K562 (cell line): Measurements from ENCODE around the gene PCP4L1. TPM values are rescaled to one million over a fixed set of nuclear protein-coding genes. Genes with fewer than 3 reads are reported as not detected.

Experiments used
- ATAC-seq: fragments of 200-7000 bp; cut with Tn5 transposase; 3 replicates; pipeline ENCODE4 v1.9.1; 2020; ENCODE audit warnings: moderate library complexity
- BruUV-seq: library from RNA; stranded (reverse); fragments of 400-500 nt; replicated peaks from 2 replicates; lab custom pipeline; 2021; lab: Mats Ljungman, UMichigan
- CTCF ChIA-PET: fragments of 300-600 bp; formaldehyde crosslinking; extraction: SDS; loops from one replicate; lab custom pipeline; 2021; ENCODE audit warnings: low intra/inter-chr PET ratio; lab: Yijun Ruan, JAX
- POLR2A ChIA-PET: fragments of 300-600, 350-650 bp; sonication (Branson Sonifier 250); formaldehyde crosslinking; extraction: SDS; loops from one replicate; lab custom pipeline; 2021; ENCODE audit warnings: antibody characterized with exemption, inconsistent platforms; lab: Yijun Ruan, JAX
- DNase-seq, 4 experiments: peaks; one replicate each; pipeline versions ENCODE4 v3.0.0 to v3.0.0-alpha.2; 2011 to 2018; ENCODE audit warnings: low spot score in 3 of 4, mixed read lengths in 3 of 4; ENCODE audit errors: extremely low read depth in 1 of 4
- FAIRE-seq: peaks from 2 replicates; lab custom pipeline; 2011; peaks lifted over from hg19 to GRCh38; lab: Jason Lieb, UNC
- H2AFZ ChIP-seq: 2 replicates; pipeline ENCODE4 v1.6.0; 2011; ENCODE audit warnings: low read depth, low read length, control low read depth, inconsistent platforms
- H3K27ac ChIP-seq: fragments of 200-600 bp; 3 replicates; pipeline ENCODE4 v1.8.0; 2011; ENCODE audit warnings: low read depth, mild to moderate bottlenecking, control low read depth, inconsistent platforms, low read length, moderate library complexity, mixed read lengths; ENCODE audit errors: extremely low read depth
- H3K27me3 ChIP-seq, 2 experiments: fragments of 300-600 bp in 1 of 2; 2 replicates in 1 of 2; 3 replicates in 1 of 2; pipeline versions ENCODE4 v1.6.0 to v1.8.0; 2011; ENCODE audit warnings: inconsistent platforms in 2 of 2, low read length in 2 of 2, mild to moderate bottlenecking in 1 of 2, mixed read lengths in 1 of 2, moderate library complexity in 1 of 2; ENCODE audit not compliant: control insufficient read depth in 2 of 2, insufficient read depth in 2 of 2
- H3K36me3 ChIP-seq: fragments of 300-600 bp; 3 replicates; pipeline ENCODE4 v1.8.0; 2011; ENCODE audit warnings: mild to moderate bottlenecking, low read length, inconsistent platforms; ENCODE audit not compliant: control insufficient read depth, insufficient read depth
- H3K4me1 ChIP-seq, 2 experiments: fragments of 200-600 bp in 1 of 2; replicated peaks in 1 of 2; 2 replicates in 1 of 2; 3 replicates in 1 of 2; pipeline versions ENCODE4 v1.5.1 to v1.8.0; 2011; ENCODE audit warnings: inconsistent platforms in 2 of 2, low read length in 2 of 2, mild to moderate bottlenecking in 1 of 2, mixed read lengths in 1 of 2, moderate library complexity in 1 of 2; ENCODE audit not compliant: control insufficient read depth in 2 of 2, insufficient read depth in 2 of 2
- H3K4me2 ChIP-seq: 2 replicates; pipeline ENCODE4 v1.6.1; 2011; ENCODE audit warnings: low read length, control low read depth, inconsistent platforms, mixed read lengths; ENCODE audit not compliant: insufficient read depth
- H3K4me3 ChIP-seq: fragments of 200-600 bp; sonication (generic), shearing (Covaris generic); 2 replicates; pipeline ENCODE4 v1.5.1; 2016; ENCODE audit warnings: control low read depth, inconsistent platforms
- H3K79me2 ChIP-seq: fragments of 200-600 bp; 3 replicates; pipeline ENCODE4 v1.8.0; 2011; ENCODE audit warnings: low read length, inconsistent platforms; ENCODE audit not compliant: control insufficient read depth, insufficient read depth
- H3K9ac ChIP-seq, 2 experiments: 2 replicates each; pipeline versions ENCODE4 v1.6.0 to v1.6.1; 2011; ENCODE audit warnings: low read depth in 2 of 2, low read length in 2 of 2, control low read depth in 1 of 2, inconsistent platforms in 1 of 2, mild to moderate bottlenecking in 1 of 2, mixed read lengths in 1 of 2; ENCODE audit not compliant: insufficient read depth in 1 of 2
- H3K9me1 ChIP-seq: one replicate; pipeline ENCODE4 v1.6.0; 2011; ENCODE audit warnings: inconsistent platforms, mild to moderate bottlenecking, low read length, moderate library complexity; ENCODE audit not compliant: control insufficient read depth, insufficient read depth
- H3K9me3 ChIP-seq: replicated peaks from 2 replicates; pipeline ENCODE4 v1.5.1; 2011; ENCODE audit warnings: low read depth, low read length, inconsistent platforms; ENCODE audit not compliant: control insufficient read depth, insufficient read depth
- H4K20me1 ChIP-seq: replicated peaks from 2 replicates; pipeline ENCODE4 v1.6.1; 2011; ENCODE audit warnings: low read length, inconsistent platforms, mixed read lengths; ENCODE audit not compliant: control insufficient read depth, insufficient read depth
- C11orf30 ChIP-seq: fragments of 450-650 bp; IDR thresholded peaks from 2 replicates; pipeline ENCODE4 v1.6.1; 2016; ENCODE audit warnings: low read depth, mild to moderate bottlenecking
- HEY1 ChIP-seq: fragments of 250-450 bp; sonication (Bioruptor Pico); IDR thresholded peaks from 2 replicates; pipeline ENCODE4 v1.5.0; 2020; ENCODE audit warnings: mild to moderate bottlenecking, moderate library complexity, borderline replicate concordance
- ILK ChIP-seq: fragments of 450-650 bp; IDR thresholded peaks from 2 replicates; pipeline ENCODE4 v1.6.1; 2016; ENCODE audit warnings: missing genetic modification characterization, low read depth, mild to moderate bottlenecking, missing compliant biosample characterization, moderate library complexity, borderline replicate concordance
- KDM4B ChIP-seq, 2 experiments: fragments of 450-650 bp in 1 of 2; sonication (generic) in 1 of 2; IDR thresholded peaks; 2 replicates each; pipeline ENCODE4 v1.6.1; 2016 to 2017; ENCODE audit warnings: borderline replicate concordance in 2 of 2, antibody characterized with exemption in 1 of 2, low read depth in 1 of 2, mild to moderate bottlenecking in 1 of 2
- RAD51 ChIP-seq: fragments of 450-650 bp; IDR thresholded peaks from 2 replicates; pipeline ENCODE4 v1.7.1; 2016; ENCODE audit warnings: low read depth, mild to moderate bottlenecking, borderline replicate concordance
- RNF2 ChIP-seq: sonication (generic); IDR thresholded peaks from 2 replicates; pipeline ENCODE4 v1.6.1; 2016
- SIN3A ChIP-seq, 2 experiments: fragments of 150-350 bp in 1 of 2; IDR thresholded peaks; 2 replicates each; pipeline ENCODE4 v1.6.1; 2011 to 2016; ENCODE audit warnings: borderline replicate concordance in 2 of 2, low read depth in 2 of 2, low read length in 2 of 2, mild to moderate bottlenecking in 2 of 2, moderate library complexity in 2 of 2; ENCODE audit not compliant: control insufficient read depth in 1 of 2
- U2AF2 ChIP-seq: fragments of 200-400 bp; formaldehyde crosslinking; optimal IDR thresholded peaks from 2 replicates; pipeline ENCODE3; 2017; ENCODE audit warnings: low read depth, mild to moderate bottlenecking, low read length
- ZC3H11A ChIP-seq: IDR thresholded peaks from 2 replicates; pipeline ENCODE4 v1.6.1; 2012; ENCODE audit warnings: low read depth, low read length, improper control_type of control experiment
- ZNF512 ChIP-seq: IDR thresholded peaks from 2 replicates; pipeline ENCODE4 v1.6.1; 2016; ENCODE audit warnings: missing genetic modification characterization, missing compliant biosample characterization
- ZNF639 ChIP-seq, 2 experiments: fragments of 200-800 bp in 1 of 2; sonication (Bioruptor generic) in 1 of 2; sonication (generic) in 1 of 2; formaldehyde crosslinking in 1 of 2; IDR thresholded peaks in 1 of 2; conservative IDR thresholded peaks in 1 of 2; 2 replicates each; pipeline versions ENCODE4 v1.5.0 to v1.6.1; 2016 to 2020; ENCODE audit warnings: missing compliant biosample characterization in 1 of 2, missing genetic modification characterization in 1 of 2, missing genetic modification reagents in 1 of 2
- WGBS: fragments of 100-300 bp; shearing (Covaris generic); methylation state at CpG from one replicate; pipeline ENCODE4 v1.1.6; 2016; ENCODE audit warnings: low coverage, mixed read lengths; ENCODE audit not compliant: insufficient coverage; ENCODE audit errors: missing lambda C conversion rate; 5-methylcytosine and 5-hydroxymethylcytosine counted together
- in situ Hi-C: fragments of 300-500 bp; cut with MboI; formaldehyde crosslinking; loops from 4 replicates; pipeline ENCODE4 v1.15.0; 2018; ENCODE audit warnings: inconsistent platforms, mixed read lengths
- intact Hi-C: fragments of 100-400 bp; cut with micrococcal nuclease; formaldehyde crosslinking; loops from 2 replicates; pipeline ENCODE4 v1.14.2; 2022
- polyA plus RNA-seq, 8 experiments: library from polyadenylated mRNA; depleted of rRNA in 4 of 8; stranded (reverse) in 5 of 8; unstranded in 3 of 8; fragments of >200 nt; fragmentation: Nextera tagmentation in 2 of 8; fragmentation: Illumina TruSeq in 1 of 8; extraction: Ambion mirVana in 2 of 8; extraction: Trizol in 1 of 8; gene quantifications; 2 replicates each; pipeline versions ENCODE4 v1.2.1 to v1.2.3, GENCODE V29; 2011 to 2014; ENCODE audit warnings: inconsistent platforms in 1 of 8, missing spikeins in 1 of 8
- total RNA-seq, 7 experiments: library from RNA; depleted of rRNA in 6 of 7; stranded (reverse); fragments of >200 nt in 6 of 7; fragmentation: Illumina TruSeq in 2 of 7; extraction: Trizol in 2 of 7; gene quantifications; 2 replicates each; pipeline versions ENCODE4 v1.2.1 to v1.2.3, GENCODE V29; 2011 to 2021; ENCODE audit warnings: low replicate concordance in 1 of 7
- TF ChIP-seq, protein P1 (sequence below): sonication (generic); formaldehyde crosslinking; IDR thresholded peaks from 2 replicates; pipeline ENCODE4 v1.5.0; 2020; ENCODE audit warnings: missing genetic modification reagents

The PCP4L1 gene
- total and polyA plus RNA-seq, 9 of the 15 experiments (the other 6 are each of a cell fraction or from before 2014, with no cell fraction given): not detected

GRCh38 chr1:161259765-161260164 lies 1.2 kb downstream of the PCP4L1 start:
- in situ Hi-C loops (no loop called here), intact Hi-C loops (no loop called here)
- H3K9me1 ChIP-seq: no peaks in the 10 kb centered on the region
- no peak overlapping the region for H3K9ac ChIP-seq
- H3K9me3 ChIP-seq: peaks cover 2% of the 10 kb centered on the region; the same call in 1 of the 2 replicates
- WGBS: 6% methylated on average over 1 of the region's 1 CpG
- no peaks in the 10 kb centered on the region for H4K20me1 ChIP-seq
- H3K36me3 ChIP-seq: no peaks in the 10 kb centered on the region
- DNase-seq (no peak), ATAC-seq (no peak), FAIRE-seq (no peak)
- H3K79me2 ChIP-seq: no peaks in the 10 kb centered on the region
- no peak overlapping the region for H3K4me2 ChIP-seq
- POLR2A ChIA-PET: interaction anchor here (0.9 to 2.1 kb wide), 4 partner anchors 10 to 14 kb away, joined by 3 to 6 read pairs (median 4); no protein-coding TSS in a partner anchor
- peaks cover 30 to 35% of the 10 kb centered on the region in 2 experiments; a peak in 4 of 5 replicates for H3K27me3 ChIP-seq
- H3K27ac ChIP-seq: no peak overlapping the region
- no peak overlapping the region for H3K4me3 ChIP-seq
- no peak overlapping the region for H2AFZ ChIP-seq
- no TSS peak for BruUV-seq
- peaks cover 0 to 7% of the 10 kb centered on the region in 2 experiments; a peak in 3 of 5 replicates for H3K4me1 ChIP-seq
- CTCF ChIA-PET: no interaction called here
- TF ChIP-seq ILK (no peak), ZC3H11A (no peak), SIN3A (IDR thresholded peaks at IDR 0.05; ENCODE audit: borderline replicate concordance in 2 of 2, control insufficient read depth in 1 of 2, low read depth in 2 of 2, low read length in 2 of 2) (no peak), ZNF639 (CRISPR knock-in tag; conservative IDR thresholded peaks at IDR 0.05 in 1 of 2, IDR thresholded peaks at IDR 0.05 in 1 of 2) (no peak), ZNF512 (tag) (no peak), HEY1 (CRISPR knock-in tag) (no peak), C11orf30 (no peak), U2AF2 (no peak), RNF2 (no peak), RAD51 (no peak), KDM4B (IDR thresholded peaks at IDR 0.05; ENCODE audit: borderline replicate concordance in 2 of 2, low read depth in 1 of 2) (no peak)
- TF ChIP-seq, protein P1, sequence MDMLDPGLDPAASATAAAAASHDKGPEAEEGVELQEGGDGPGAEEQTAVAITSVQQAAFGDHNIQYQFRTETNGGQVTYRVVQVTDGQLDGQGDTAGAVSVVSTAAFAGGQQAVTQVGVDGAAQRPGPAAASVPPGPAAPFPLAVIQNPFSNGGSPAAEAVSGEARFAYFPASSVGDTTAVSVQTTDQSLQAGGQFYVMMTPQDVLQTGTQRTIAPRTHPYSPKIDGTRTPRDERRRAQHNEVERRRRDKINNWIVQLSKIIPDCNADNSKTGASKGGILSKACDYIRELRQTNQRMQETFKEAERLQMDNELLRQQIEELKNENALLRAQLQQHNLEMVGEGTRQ: no peak
